ENCODE results near the gene SPI1.

DNA sequence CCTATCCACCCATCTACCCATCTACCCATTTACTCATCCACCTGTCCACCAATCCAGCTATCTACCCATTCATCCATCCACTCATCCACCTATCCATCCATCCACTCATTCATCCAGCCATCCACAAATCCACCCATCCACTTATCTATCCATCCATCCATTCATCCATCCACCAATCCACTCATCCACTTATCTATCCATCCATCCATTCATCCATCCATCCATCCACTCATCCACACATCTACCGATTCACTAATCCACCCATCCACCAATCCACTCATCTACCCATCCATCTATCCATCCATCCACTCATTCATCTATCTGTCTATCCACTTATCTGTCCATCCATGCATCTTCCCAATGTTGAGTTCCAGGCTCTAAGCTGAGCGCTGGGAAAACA is 1.7 kb upstream of the SPI1 start:
- TF ChIP-seq, protein P1, sequence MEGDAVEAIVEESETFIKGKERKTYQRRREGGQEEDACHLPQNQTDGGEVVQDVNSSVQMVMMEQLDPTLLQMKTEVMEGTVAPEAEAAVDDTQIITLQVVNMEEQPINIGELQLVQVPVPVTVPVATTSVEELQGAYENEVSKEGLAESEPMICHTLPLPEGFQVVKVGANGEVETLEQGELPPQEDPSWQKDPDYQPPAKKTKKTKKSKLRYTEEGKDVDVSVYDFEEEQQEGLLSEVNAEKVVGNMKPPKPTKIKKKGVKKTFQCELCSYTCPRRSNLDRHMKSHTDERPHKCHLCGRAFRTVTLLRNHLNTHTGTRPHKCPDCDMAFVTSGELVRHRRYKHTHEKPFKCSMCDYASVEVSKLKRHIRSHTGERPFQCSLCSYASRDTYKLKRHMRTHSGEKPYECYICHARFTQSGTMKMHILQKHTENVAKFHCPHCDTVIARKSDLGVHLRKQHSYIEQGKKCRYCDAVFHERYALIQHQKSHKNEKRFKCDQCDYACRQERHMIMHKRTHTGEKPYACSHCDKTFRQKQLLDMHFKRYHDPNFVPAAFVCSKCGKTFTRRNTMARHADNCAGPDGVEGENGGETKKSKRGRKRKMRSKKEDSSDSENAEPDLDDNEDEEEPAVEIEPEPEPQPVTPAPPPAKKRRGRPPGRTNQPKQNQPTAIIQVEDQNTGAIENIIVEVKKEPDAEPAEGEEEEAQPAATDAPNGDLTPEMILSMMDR (IDR thresholded peaks at IDR 0.05), result no peak
- TF ChIP-seq EP300 (IDR thresholded peaks at IDR 0.05) (no peak), POLR2AphosphoS5 (IDR thresholded peaks at IDR 0.05) (no peak)

Data from upper lobe of left lung (tissue), 4 donors.